HepG2 (cell line): ENCODE data around the gene ATP5MK. TPM values are rescaled to one million over a fixed set of nuclear protein-coding genes. Genes with fewer than 3 reads are reported as not detected.

Source experiments
- ATRX ChIP-seq: sonication (generic); formaldehyde crosslinking; IDR thresholded peaks from 2 replicates; pipeline ENCODE4 v1.4.0; 2020; ENCODE audit warnings: missing genetic modification reagents, borderline replicate concordance
- EP300 ChIP-seq, 3 experiments: sonication (generic) in 1 of 3; formaldehyde crosslinking in 1 of 3; IDR thresholded peaks; 2 replicates each; pipeline versions ENCODE4 v1.5.1 to v1.6.1; 2011 to 2020; ENCODE audit warnings: low read depth in 2 of 3, low read length in 2 of 3, borderline replicate concordance in 1 of 3, improper control_type of control experiment in 1 of 3, mild to moderate bottlenecking in 1 of 3, missing genetic modification reagents in 1 of 3, moderate library complexity in 1 of 3
- FOSL1 ChIP-seq: sonication (generic); formaldehyde crosslinking; IDR thresholded peaks from 2 replicates; pipeline ENCODE4 v1.9.0; 2021; ENCODE audit warnings: missing genetic modification reagents, borderline replicate concordance
- HNRNPH1 ChIP-seq: fragments of 200-400 bp; formaldehyde crosslinking; optimal IDR thresholded peaks from 2 replicates; pipeline ENCODE3; 2017; ENCODE audit warnings: mild to moderate bottlenecking, low read depth, low read length
- JUNB ChIP-seq: sonication (generic); formaldehyde crosslinking; IDR thresholded peaks from 2 replicates; pipeline ENCODE4 v1.8.0; 2022; ENCODE audit warnings: missing genetic modification reagents, mild to moderate bottlenecking, borderline replicate concordance
- KDM5A ChIP-seq: fragments of 200-600 bp; sonication (generic); IDR thresholded peaks from 2 replicates; pipeline ENCODE4 v1.7.0; 2018; ENCODE audit warnings: antibody characterized with exemption, mild to moderate bottlenecking, low read length, borderline replicate concordance
- KLF9 ChIP-seq: IDR thresholded peaks from 2 replicates; pipeline ENCODE4 v1.6.1; 2016; ENCODE audit warnings: low read depth
- MIXL1 ChIP-seq: IDR thresholded peaks from 2 replicates; pipeline ENCODE4 v1.6.1; 2016
- NFKBIZ ChIP-seq: IDR thresholded peaks from 2 replicates; pipeline ENCODE4 v1.6.1; 2018; ENCODE audit warnings: missing genetic modification reagents, missing compliant biosample characterization
- TP53 ChIP-seq: sonication (generic); formaldehyde crosslinking; conservative IDR thresholded peaks from 2 replicates; pipeline ENCODE4 v1.4.0; 2020; ENCODE audit warnings: missing genetic modification reagents
- ZMAT3 ChIP-seq: sonication (generic); formaldehyde crosslinking; conservative IDR thresholded peaks from 2 replicates; pipeline ENCODE4 v1.7.0; 2021; ENCODE audit warnings: missing genetic modification reagents
- ZNF264 ChIP-seq: sonication (generic); formaldehyde crosslinking; IDR thresholded peaks from 2 replicates; pipeline ENCODE4 v1.4.0; 2020; ENCODE audit warnings: missing genetic modification reagents
- ZNF44 ChIP-seq: sonication (generic); formaldehyde crosslinking; IDR thresholded peaks from 2 replicates; pipeline ENCODE4 v1.5.1; 2020; ENCODE audit warnings: mild to moderate bottlenecking, missing genetic modification reagents
- ZNF557 ChIP-seq: sonication (generic); formaldehyde crosslinking; IDR thresholded peaks from 2 replicates; pipeline ENCODE4 v1.4.0; 2020; ENCODE audit warnings: missing genetic modification reagents
- ZNF709 ChIP-seq: sonication (generic); formaldehyde crosslinking; IDR thresholded peaks from 2 replicates; pipeline ENCODE4 v1.5.0; 2020; ENCODE audit warnings: mild to moderate bottlenecking, missing genetic modification reagents
- ZNF75D ChIP-seq: sonication (generic); formaldehyde crosslinking; IDR thresholded peaks from 2 replicates; pipeline ENCODE4 v1.8.1; 2023; ENCODE audit warnings: missing genetic modification reagents, mild to moderate bottlenecking, borderline replicate concordance
- ZNF772 ChIP-seq: sonication (generic); formaldehyde crosslinking; IDR thresholded peaks from 2 replicates; pipeline ENCODE4 v1.5.0; 2020; ENCODE audit warnings: mild to moderate bottlenecking, missing genetic modification reagents
- polyA plus RNA-seq, 8 experiments: library from polyadenylated mRNA; depleted of rRNA in 3 of 8; stranded (reverse) in 7 of 8; unstranded in 1 of 8; fragments of >200 nt; fragmentation: Illumina TruSeq in 4 of 8; extraction: Trizol in 4 of 8; gene quantifications; 2 replicates each; pipeline versions ENCODE4 v1.2.1 to v1.2.3, GENCODE V29; 2011 to 2016; ENCODE audit warnings: low read depth in 4 of 8, missing spikeins in 1 of 8, mixed read lengths in 1 of 8; ENCODE audit not compliant: insufficient read depth in 1 of 8
- total RNA-seq, 5 experiments: library from RNA; depleted of rRNA; stranded (reverse); fragments of >200 nt; fragmentation: Illumina TruSeq; extraction: Trizol; gene quantifications; 2 replicates each; pipeline ENCODE4 v1.2.3, GENCODE V29; 2016; ENCODE audit warnings: low read depth in 1 of 5
- TF ChIP-seq, protein P1 (sequence below): sonication (generic); formaldehyde crosslinking; IDR thresholded peaks from 2 replicates; pipeline ENCODE4 v1.5.1; 2020; ENCODE audit warnings: mild to moderate bottlenecking, moderate library complexity, missing genetic modification reagents
- TF ChIP-seq, protein P2 (sequence below): sonication (generic); formaldehyde crosslinking; IDR thresholded peaks from 2 replicates; pipeline ENCODE4 v1.4.0; 2020; ENCODE audit warnings: missing genetic modification reagents
- TF ChIP-seq, protein P3 (sequence below): sonication (generic); formaldehyde crosslinking; IDR thresholded peaks from 2 replicates; pipeline ENCODE4 v1.5.1; 2020; ENCODE audit warnings: mild to moderate bottlenecking, missing genetic modification reagents, borderline replicate concordance
- TF ChIP-seq, protein P4 (sequence below): sonication (generic); formaldehyde crosslinking; conservative IDR thresholded peaks from 2 replicates; pipeline ENCODE4 v1.4.0; 2020; ENCODE audit warnings: missing genetic modification reagents
- TF ChIP-seq, protein P5 (sequence below): sonication (generic); formaldehyde crosslinking; conservative IDR thresholded peaks from 2 replicates; pipeline ENCODE4 v1.4.0; 2020; ENCODE audit warnings: missing genetic modification reagents

Gene ATP5MK
- total and polyA plus RNA-seq, 2 of the 13 experiments (the other 11 are each of a cell fraction or from before 2014, with no cell fraction given): 312 to 517 TPM

DNA sequence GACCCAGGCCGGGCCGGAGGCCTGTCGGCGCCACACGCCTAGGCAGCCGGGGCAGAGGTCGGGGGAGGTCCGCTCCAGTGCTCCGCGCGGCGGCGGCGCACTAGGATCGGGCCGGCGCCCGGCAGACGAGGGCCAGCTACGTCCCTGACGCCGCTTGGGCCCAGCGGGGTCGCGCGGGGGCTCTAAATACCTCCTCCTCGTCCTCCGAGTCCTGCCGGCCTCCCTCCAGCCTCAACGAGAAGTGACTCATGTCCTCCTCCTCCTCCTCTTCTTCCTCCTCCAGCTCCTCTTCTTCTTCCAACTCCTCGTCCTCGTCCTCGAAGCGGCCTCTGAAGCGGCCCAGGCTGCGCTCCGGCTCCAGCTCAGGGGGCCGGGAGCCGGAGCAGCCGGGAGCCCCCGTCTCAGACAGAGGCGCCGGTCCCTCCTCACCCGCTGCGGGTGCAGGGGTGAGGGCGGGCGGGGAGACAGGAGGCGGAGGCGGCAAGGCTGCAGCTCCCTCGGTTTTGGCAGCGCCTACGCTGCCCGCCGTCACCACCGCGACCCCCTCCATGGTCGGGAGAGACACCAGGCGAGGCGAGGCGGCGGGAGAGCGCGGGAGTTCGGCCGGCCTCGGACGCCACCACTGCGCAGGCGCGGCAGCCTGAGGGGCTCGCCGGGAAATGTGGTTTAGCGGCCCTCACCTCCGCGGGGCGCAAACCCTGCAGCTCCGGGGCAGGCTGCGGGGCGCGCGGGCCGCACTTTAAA lies 45.6 kb downstream of the ATP5MK start, which contains the start of gene PCGF6 (continued):
- TF ChIP-seq, protein P1, sequence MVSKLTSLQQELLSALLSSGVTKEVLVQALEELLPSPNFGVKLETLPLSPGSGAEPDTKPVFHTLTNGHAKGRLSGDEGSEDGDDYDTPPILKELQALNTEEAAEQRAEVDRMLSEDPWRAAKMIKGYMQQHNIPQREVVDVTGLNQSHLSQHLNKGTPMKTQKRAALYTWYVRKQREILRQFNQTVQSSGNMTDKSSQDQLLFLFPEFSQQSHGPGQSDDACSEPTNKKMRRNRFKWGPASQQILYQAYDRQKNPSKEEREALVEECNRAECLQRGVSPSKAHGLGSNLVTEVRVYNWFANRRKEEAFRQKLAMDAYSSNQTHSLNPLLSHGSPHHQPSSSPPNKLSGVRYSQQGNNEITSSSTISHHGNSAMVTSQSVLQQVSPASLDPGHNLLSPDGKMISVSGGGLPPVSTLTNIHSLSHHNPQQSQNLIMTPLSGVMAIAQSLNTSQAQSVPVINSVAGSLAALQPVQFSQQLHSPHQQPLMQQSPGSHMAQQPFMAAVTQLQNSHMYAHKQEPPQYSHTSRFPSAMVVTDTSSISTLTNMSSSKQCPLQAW (CRISPR knock-in tag): no peak
- TF ChIP-seq ZNF557 (CRISPR knock-in tag) (no peak), TP53 (CRISPR knock-in tag) (no peak), ATRX (no peak), EP300 (IDR thresholded peaks at IDR 0.05; ENCODE audit: low read depth in 2 of 2, low read length in 2 of 2) (no peak), EP300 (CRISPR knock-in tag; IDR thresholded peaks at IDR 0.05; ENCODE audit: borderline replicate concordance) (no peak), KDM5A (no peak), MIXL1 (CRISPR knock-in tag) (no peak), KLF9 (CRISPR knock-in tag) (no peak), ZNF772 (peak; percentile 80; the same call in 1 of the 2 replicates), ZNF44 (CRISPR knock-in tag) (no peak), ZMAT3 (no peak; the same call in 1 of the 2 replicates), HNRNPH1 (no peak), ZNF709 (no peak), ZNF75D (CRISPR knock-in tag) (no peak), ZNF264 (CRISPR knock-in tag) (peak; percentile 79; the same call in 1 of the 2 replicates), FOSL1 (CRISPR knock-in tag) (no peak), JUNB (CRISPR knock-in tag) (no peak), NFKBIZ (CRISPR knock-in tag) (no peak)
- TF ChIP-seq, protein P2, sequence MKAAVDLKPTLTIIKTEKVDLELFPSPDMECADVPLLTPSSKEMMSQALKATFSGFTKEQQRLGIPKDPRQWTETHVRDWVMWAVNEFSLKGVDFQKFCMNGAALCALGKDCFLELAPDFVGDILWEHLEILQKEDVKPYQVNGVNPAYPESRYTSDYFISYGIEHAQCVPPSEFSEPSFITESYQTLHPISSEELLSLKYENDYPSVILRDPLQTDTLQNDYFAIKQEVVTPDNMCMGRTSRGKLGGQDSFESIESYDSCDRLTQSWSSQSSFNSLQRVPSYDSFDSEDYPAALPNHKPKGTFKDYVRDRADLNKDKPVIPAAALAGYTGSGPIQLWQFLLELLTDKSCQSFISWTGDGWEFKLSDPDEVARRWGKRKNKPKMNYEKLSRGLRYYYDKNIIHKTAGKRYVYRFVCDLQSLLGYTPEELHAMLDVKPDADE: no peak
- TF ChIP-seq, protein P3, sequence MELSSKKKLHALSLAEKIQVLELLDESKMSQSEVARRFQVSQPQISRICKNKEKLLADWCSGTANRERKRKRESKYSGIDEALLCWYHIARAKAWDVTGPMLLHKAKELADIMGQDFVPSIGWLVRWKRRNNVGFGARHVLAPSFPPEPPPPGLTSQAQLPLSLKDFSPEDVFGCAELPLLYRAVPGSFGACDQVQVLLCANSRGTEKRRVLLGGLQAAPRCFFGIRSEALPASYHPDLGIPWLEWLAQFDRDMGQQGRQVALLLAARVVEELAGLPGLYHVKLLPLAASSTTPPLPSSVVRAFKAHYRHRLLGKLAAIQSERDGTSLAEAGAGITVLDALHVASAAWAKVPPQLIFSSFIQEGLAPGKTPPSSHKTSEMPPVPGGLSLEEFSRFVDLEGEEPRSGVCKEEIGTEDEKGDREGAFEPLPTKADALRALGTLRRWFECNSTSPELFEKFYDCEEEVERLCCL (CRISPR knock-in tag): no peak
- TF ChIP-seq, protein P4, sequence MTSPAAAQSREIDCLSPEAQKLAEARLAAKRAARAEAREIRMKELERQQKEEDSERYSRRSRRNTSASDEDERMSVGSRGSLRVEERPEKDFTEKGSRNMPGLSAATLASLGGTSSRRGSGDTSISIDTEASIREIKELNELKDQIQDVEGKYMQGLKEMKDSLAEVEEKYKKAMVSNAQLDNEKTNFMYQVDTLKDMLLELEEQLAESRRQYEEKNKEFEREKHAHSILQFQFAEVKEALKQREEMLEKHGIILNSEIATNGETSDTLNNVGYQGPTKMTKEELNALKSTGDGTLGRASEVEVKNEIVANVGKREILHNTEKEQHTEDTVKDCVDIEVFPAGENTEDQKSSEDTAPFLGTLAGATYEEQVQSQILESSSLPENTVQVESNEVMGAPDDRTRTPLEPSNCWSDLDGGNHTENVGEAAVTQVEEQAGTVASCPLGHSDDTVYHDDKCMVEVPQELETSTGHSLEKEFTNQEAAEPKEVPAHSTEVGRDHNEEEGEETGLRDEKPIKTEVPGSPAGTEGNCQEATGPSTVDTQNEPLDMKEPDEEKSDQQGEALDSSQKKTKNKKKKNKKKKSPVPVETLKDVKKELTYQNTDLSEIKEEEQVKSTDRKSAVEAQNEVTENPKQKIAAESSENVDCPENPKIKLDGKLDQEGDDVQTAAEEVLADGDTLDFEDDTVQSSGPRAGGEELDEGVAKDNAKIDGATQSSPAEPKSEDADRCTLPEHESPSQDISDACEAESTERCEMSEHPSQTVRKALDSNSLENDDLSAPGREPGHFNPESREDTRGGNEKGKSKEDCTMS (CRISPR knock-in tag): no peak
- TF ChIP-seq, protein P5, sequence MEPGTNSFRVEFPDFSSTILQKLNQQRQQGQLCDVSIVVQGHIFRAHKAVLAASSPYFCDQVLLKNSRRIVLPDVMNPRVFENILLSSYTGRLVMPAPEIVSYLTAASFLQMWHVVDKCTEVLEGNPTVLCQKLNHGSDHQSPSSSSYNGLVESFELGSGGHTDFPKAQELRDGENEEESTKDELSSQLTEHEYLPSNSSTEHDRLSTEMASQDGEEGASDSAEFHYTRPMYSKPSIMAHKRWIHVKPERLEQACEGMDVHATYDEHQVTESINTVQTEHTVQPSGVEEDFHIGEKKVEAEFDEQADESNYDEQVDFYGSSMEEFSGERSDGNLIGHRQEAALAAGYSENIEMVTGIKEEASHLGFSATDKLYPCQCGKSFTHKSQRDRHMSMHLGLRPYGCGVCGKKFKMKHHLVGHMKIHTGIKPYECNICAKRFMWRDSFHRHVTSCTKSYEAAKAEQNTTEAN (CRISPR knock-in tag): peak; percentile 60; the same call in 1 of the 2 replicates
